Sigmoid colon (tissue), 7 donors: ENCODE measurements around the gene TSPAN9. TPM values are rescaled to one million over a fixed set of nuclear protein-coding genes. Genes with fewer than 3 reads are reported as not detected.

Experiments used
- DNase-seq: peaks from one replicate; pipeline ENCODE4 v3.0.0-alpha.2; 2019
- H3K27ac ChIP-seq, 4 donors: fragments of 200-600 bp; sonication (generic); one replicate each; pipeline ENCODE4 v1.5.1; 2016 to 2019; ENCODE audit warnings: mild to moderate bottlenecking in 1 of 4
- H3K27me3 ChIP-seq, 3 donors: fragments of 200-600 bp; sonication (generic); one replicate each; pipeline ENCODE4 v1.5.1; 2019; ENCODE audit warnings: mild to moderate bottlenecking in 1 of 3
- H3K36me3 ChIP-seq, 4 donors: fragments of 200-600 bp; sonication (generic); one replicate each; pipeline ENCODE4 v1.5.1; 2016 to 2019
- H3K4me1 ChIP-seq, 4 donors: fragments of 200-600 bp; sonication (generic); one replicate each; pipeline ENCODE4 v1.5.1; 2017 to 2019
- H3K4me3 ChIP-seq, 4 donors: fragments of 200-600 bp; sonication (generic); one replicate each; pipeline ENCODE4 v1.5.1; 2017 to 2019; ENCODE audit warnings: mild to moderate bottlenecking in 2 of 4, moderate library complexity in 1 of 4
- H3K9me3 ChIP-seq, 4 donors: fragments of 200-600 bp in 3 of 4; sonication (generic) in 3 of 4; one replicate each; pipeline versions ENCODE4 v1.5.1 to v1.6.1; 2013 to 2019
- CTCF ChIP-seq, 4 experiments: fragments of 450-650 bp in 3 of 4; fragments of 200-600 bp in 1 of 4; IDR thresholded peaks; one replicate each; pipeline ENCODE4 v1.5.1; 2016 to 2019; ENCODE audit warnings: antibody characterized with exemption in 4 of 4, mild to moderate bottlenecking in 3 of 4, moderate library complexity in 2 of 4
- EP300 ChIP-seq, 4 donors: sonication (generic); formaldehyde crosslinking; IDR thresholded peaks; one replicate each; pipeline ENCODE4 v1.6.1; 2017; ENCODE audit warnings: antibody characterized with exemption in 4 of 4
- POLR2A ChIP-seq, 2 donors: fragments of 450-650 bp; IDR thresholded peaks; one replicate each; pipeline ENCODE4 v1.6.1; 2016; ENCODE audit warnings: antibody characterized with exemption in 2 of 2, mild to moderate bottlenecking in 2 of 2, moderate library complexity in 2 of 2
- POLR2AphosphoS5 ChIP-seq, 4 donors: sonication (generic); formaldehyde crosslinking; IDR thresholded peaks; one replicate each; pipeline ENCODE4 v1.6.1; 2017; ENCODE audit warnings: antibody characterized with exemption in 4 of 4
- WGBS, 2 donors: extraction: QIAGEN DNeasy Blood & Tissue Kit; methylation state at CpG; one replicate each; pipeline ENCODE4 v1.1.7; 2013; 5-methylcytosine and 5-hydroxymethylcytosine counted together
- intact Hi-C: fragments of 100-400 bp; cut with DNase I; formaldehyde crosslinking; loops from one replicate; pipeline ENCODE4 v1.15.1; 2023
- polyA plus RNA-seq, 3 donors: library from polyadenylated mRNA; stranded (reverse); fragments of 200-250 nt; gene quantifications; one replicate each; pipeline ENCODE4 v1.2.3, GENCODE V29; 2013
- total RNA-seq, 4 donors: library from RNA; depleted of rRNA; stranded (reverse); fragments of >200 nt; gene quantifications; one replicate each; pipeline ENCODE4 v1.1.0, GENCODE V29; 2016
- donor health status: healthy with polysubstance abuse.
- donor health status: Bipolar disorder and iron deficiency.
- donor health status: healthy.

Gene TSPAN9
- total and polyA plus RNA-seq, 7 donors: 0.92 to 28.0 (median 18.2) TPM

DNA sequence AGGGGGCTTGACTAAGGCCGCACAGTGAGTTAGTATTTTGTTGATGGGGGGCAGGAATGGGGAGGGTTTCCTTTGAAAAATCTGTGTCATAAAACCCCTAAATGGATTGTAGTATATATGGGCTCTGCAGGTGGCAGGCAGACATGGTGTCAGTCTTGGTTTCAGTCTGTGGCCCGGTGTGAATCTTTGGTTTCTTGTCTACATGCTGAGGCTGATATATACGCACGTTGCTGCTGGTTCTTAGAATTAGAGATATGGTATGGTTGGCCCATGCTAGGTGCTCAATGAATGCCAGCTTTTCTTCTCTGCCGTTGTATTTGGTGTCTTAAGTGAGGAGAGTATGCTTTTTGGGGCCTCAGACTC is 73.1 kb downstream of the TSPAN9 start:
- H3K27ac ChIP-seq: no peak overlapping the region
- intact Hi-C loops: no loop called here
- 83 to 90% methylated on average over 5 of the region's 5 CpGs for WGBS, 2 donors

GRCh38 chr12:3150931-3151835 is 74.0 kb downstream of the TSPAN9 start:
- no peak for DNase-seq
- no peak overlapping the region for H3K27ac ChIP-seq
- WGBS, 2 donors: 51 to 80% methylated on average over 19 of the region's 19 CpGs
- H3K36me3 ChIP-seq: no peaks in the 10 kb centered on the region
- H3K9me3 ChIP-seq: no peaks in the 10 kb centered on the region
- no peak for TF ChIP-seq POLR2A (IDR thresholded peaks at IDR 0.05)
- no peak for TF ChIP-seq EP300 (IDR thresholded peaks at IDR 0.05)
- no peak for TF ChIP-seq CTCF (IDR thresholded peaks at IDR 0.05)
- TF ChIP-seq POLR2AphosphoS5 (IDR thresholded peaks at IDR 0.05): no peak
- H3K4me1 ChIP-seq: peaks cover 0 to 41% (median 30%) of the 10 kb centered on the region in 4 donors
- no peaks in the 10 kb centered on the region for H3K27me3 ChIP-seq
- no peak overlapping the region for H3K4me3 ChIP-seq
- intact Hi-C loops: no loop called here

More for the DNA sequence above, 73.1 kb downstream of the TSPAN9 start:
- no peaks in the 10 kb centered on the region for H3K9me3 ChIP-seq
- no peaks in the 10 kb centered on the region for H3K27me3 ChIP-seq
- no peak overlapping the region for H3K4me3 ChIP-seq
- DNase-seq: no peak
- H3K36me3 ChIP-seq: no peaks in the 10 kb centered on the region
- peaks cover 0 to 41% (median 30%) of the 10 kb centered on the region in 4 donors for H3K4me1 ChIP-seq
- TF ChIP-seq CTCF (IDR thresholded peaks at IDR 0.05): no peak
- TF ChIP-seq EP300 (IDR thresholded peaks at IDR 0.05): no peak
- TF ChIP-seq POLR2A (IDR thresholded peaks at IDR 0.05): no peak
- no peak for TF ChIP-seq POLR2AphosphoS5 (IDR thresholded peaks at IDR 0.05)

- Histone ChIP-seq H3K4me3 (no peak overlapping the region), H3K4me1 (peaks cover 0 to 41% (median 30%) of the 10 kb centered on the region in 4 donors), H3K27ac (peak overlapping the region in 1 of 4 donors; percentile 18), H3K9me3 (no peaks in the 10 kb centered on the region), H3K27me3 (no peaks in the 10 kb centered on the region), H3K36me3 (no peaks in the 10 kb centered on the region)
- intact Hi-C loops: no loop called here
- WGBS, 2 donors: 72 to 86% methylated on average over 5 of the region's 5 CpGs
- DNase-seq: no peak
- TF ChIP-seq POLR2A (IDR thresholded peaks at IDR 0.05): no peak
- no peak for TF ChIP-seq POLR2AphosphoS5 (IDR thresholded peaks at IDR 0.05)
- no peak for TF ChIP-seq EP300 (IDR thresholded peaks at IDR 0.05)
- no peak for TF ChIP-seq CTCF (IDR thresholded peaks at IDR 0.05)
These were observed 74.9 kb downstream of the TSPAN9 start for GRCh38 chr12:3152011-3152511.

DNA sequence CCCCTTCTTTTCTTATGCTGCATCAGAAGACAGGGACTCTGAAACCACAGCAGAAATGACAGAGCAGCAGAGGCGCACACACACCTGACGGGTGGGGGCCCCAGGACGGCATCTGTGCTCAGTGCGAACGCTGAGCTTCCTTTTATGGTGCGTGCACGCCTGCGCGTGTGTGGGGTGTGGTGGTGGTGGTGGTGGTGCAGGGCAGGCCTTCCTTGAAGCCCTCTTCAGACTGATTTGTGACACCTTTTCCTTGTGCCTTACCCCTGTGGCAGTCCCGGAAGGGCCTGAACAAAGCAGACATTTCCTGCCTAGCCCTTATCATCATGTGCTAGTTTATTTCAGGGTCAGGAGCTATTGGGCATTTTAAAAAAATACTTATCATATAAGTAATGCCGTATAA is 75.7 kb downstream of the TSPAN9 start:
- no peak for DNase-seq
- no peak overlapping the region for H3K4me3 ChIP-seq
- no peaks in the 10 kb centered on the region for H3K27me3 ChIP-seq
- WGBS, 2 donors: 41 to 57% methylated on average over 11 of the region's 11 CpGs
- H3K27ac ChIP-seq: no peak overlapping the region
- H3K36me3 ChIP-seq: no peaks in the 10 kb centered on the region
- H3K9me3 ChIP-seq: no peaks in the 10 kb centered on the region
- no peak for TF ChIP-seq CTCF (IDR thresholded peaks at IDR 0.05)
- TF ChIP-seq POLR2AphosphoS5 (IDR thresholded peaks at IDR 0.05): no peak
- TF ChIP-seq POLR2A (IDR thresholded peaks at IDR 0.05): no peak
- no peak for TF ChIP-seq EP300 (IDR thresholded peaks at IDR 0.05)
- intact Hi-C loops: no loop called here
- H3K4me1 ChIP-seq: peaks cover 0 to 41% (median 29%) of the 10 kb centered on the region in 4 donors
